Amniotic epithelial cell (primary cell): ENCODE results near the gene ARHGAP31.
"Not testable (repeated sequence)": the region's sequence is repeated elsewhere in the genome, so short reads cannot be mapped to it uniquely, and the experiment has no call there.

Source experiments
- DNase-seq: peaks from one replicate; pipeline ENCODE4 v3.0.0-alpha.2; 2010; ENCODE audit warnings: low read depth

The ARHGAP31 gene

DNA sequence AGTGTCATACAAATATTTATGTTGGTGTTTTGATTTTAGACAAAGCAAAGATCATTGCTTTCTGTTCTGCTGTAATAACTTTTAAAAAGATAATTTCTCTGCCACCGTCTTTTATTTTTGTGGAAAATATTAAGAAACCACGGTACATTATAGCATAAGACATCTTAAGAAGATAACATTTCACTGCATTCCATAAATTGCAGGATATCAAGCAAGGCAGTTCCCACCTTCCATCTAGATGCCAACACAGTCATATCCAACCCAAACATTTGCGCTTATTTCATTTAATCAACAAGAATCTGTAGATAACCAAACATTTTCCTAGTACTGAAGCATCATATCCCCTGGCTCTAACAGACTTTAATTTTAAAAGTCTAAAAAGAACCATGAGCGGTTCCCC is 25.1 kb downstream of the ARHGAP31 start:
- DNase-seq, result peak; percentile 84

DNA sequence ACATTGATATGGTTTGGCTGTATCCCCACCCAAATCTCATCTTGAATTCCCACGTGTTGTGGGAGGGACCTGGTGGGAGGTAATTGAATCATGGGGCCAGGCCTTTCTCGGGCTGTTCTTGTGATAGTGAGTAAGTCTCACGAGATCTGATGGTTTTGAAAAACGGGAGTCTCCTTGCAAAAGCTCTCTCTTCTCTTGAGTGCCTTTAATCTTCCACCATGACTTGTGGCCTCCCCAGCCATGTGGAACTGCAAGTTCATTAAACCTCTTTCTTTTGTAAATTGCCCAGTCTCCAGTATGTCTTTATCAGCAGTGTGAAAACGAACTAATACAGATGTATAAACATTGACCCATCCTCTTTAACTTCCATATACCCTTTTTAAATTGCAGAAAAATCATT is 26.6 kb downstream of the ARHGAP31 start:
- not testable (repeated sequence) for DNase-seq

DNA sequence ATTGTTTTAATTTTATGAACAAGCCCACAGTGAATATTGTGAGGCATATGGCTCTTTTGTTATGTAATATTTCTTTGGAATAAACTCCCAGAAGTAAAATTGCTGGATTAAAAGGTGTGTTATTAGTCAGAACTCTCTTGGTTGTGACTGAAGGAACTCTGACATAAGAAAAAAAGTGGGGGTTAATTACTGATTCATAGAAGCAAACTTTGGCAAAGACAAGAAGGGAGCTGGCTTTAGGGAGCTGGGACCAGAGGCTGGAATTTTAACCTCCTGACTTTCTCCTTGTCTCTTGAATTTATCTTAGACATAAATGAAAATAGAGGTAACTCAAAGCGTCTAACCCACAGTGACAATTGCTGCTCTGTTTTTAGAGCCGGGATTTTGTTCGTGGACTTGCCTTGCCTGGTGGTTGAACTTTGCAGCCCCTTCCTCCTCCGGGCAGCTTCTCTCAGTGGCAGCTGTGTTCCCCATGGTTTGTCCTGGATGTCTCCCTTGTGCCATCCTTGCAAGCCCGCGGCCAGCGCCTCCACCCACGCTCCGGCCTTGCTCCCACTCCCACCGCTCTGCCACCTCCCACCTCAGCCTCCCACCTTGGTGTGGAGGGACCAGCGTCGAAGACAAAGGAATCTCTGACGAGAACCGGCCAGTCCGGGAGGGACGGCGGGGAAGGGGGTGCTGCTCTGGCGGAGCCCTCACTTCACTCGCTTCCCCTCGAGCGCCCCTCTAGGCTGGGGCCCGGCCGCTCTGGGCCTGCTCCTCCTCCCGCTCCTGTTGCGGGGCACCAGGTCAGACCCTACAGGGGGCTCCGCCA is 28.0 kb downstream of the ARHGAP31 start:
- no peak for DNase-seq

DNA sequence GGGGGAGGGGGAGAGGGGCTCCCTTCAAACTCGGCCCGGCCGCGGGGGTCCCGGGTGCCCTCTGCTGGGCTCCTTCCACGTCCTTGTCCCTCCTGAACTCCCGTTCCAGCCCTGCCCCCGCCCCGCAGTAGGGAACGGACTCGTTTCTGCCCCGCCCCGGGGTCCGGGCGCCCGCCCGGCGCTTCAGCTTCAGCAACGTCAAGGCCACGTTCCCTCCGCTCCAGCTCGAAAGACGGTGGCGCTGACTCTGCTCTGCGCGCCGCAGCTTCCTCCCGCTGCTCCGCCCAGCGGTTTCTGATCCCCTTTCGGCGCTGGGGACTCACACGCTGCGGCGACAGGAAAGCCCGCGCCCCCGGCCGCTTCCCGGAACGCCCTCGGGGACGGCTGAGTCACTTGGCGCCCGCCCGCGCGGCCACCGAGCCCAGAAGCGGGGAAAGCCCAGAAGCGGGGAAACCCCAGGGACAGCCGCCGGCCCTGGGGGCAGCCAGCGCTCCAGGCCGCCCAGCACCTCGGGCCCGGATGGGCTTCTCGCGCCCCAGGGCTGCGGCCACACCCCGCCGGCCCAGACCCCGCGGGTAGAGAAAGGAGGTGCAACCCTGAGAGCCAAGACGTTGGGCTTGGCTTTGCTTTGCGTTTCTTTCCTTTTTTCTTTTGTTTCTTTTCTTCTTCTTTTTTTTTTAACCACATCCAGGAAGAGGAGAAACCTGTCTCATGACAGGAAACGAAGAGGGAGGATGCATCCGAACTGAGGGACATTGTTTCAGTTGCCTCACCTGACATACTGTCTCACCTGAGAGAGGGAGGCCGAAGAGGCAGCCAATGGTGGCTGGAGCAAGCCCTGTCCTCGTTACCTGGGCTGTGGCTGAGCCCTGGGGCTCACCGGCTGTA is 28.9 kb downstream of the ARHGAP31 start:
- DNase-seq, result peak; percentile 72

DNA sequence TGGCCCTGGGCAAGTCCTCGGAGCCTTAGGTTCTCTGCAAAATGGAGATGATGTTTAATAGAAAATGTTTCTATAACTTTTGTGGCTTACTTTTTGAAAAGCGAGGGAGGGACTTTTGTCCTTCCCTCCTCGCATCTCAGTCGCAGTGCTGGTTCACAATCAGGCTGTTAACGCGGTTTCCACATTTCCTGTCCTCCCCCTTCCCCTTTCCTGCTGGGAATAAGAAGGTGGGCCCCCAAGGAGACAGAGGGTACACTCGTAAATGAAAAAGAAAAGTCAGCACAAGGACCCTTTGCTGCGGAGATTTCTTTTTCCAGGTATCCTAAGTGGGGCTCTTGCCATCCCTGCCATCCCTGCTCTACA is 29.5 kb downstream of the ARHGAP31 start:
- DNase-seq, result no peak

DNA sequence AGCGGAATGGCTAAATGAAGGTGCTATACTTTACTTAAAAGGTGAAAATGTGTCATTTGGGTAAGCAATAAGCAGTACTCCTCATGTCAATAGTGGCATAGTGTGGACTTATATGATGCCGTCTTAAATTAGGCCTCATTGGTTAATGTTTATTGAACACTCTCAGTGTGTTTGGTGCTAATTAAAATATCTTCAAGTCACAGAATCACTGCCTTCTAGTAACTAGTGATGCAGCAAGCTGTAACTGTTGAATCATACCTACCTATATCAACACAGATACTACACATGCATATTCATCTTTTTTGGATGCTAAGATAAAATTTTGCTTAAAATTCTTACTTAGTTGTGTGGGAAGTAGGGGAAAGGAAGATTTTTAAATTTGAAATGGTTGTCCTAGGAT is 30.7 kb downstream of the ARHGAP31 start:
- no peak for DNase-seq

DNA sequence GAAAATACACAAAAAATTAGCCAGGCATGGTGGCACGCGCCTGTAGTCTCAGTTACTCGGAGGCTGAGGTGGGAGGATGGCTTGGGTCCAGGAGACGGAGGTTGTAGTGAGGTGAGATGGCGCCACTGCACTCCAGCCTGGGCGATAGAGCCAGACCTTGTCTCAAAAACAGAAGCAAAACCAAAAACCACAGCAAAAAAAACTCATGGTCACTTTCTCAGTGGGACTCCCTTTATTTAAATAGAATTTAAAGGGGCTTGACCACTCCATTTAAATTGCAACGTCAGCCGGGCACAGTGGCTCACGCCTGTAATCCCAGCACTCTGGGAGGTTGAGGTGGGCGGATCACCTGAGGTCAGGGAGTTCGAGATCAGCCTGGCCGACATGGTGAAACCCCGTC is 32.8 kb downstream of the ARHGAP31 start:
- no peak for DNase-seq

DNA sequence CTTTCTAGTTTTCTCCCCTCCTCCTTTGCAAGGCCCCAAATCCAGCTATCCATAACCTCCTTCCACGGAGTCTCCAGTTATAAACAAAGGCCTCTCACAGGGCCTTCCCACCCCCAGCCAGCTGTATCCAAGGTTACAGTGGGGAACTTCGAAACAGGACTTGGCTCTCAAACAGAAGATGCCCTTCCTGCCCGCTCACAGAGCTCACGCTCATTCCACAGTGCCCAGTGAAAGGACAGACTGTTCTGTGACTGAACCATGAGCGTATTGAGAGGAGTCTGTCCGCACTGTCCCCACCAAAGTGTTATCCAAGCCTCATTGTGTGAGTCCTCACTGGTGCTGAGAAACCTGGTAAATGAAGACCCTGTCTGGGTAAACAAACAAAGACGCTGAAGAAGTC is 35.4 kb downstream of the ARHGAP31 start:
- peak; percentile 44 for DNase-seq

DNA sequence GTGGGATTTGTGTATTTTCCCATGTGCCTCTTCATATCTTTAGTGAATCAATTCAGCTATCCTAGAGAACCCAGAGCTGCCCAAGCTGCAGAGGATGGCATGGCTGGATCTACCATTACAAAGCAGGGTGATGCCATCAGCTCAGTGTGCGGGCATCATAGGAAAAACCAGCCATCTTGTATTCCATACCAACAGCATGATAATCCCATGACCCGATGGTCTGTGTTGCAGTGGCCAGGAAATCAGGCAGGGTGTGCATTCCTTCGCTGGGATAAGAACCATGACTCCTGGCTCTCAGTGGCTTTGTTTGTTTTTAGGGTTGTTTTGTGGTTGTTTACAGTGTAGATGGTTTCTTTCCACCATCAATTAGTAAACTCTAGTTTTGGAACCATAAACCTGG is 36.0 kb downstream of the ARHGAP31 start:
- no peak for DNase-seq

DNA sequence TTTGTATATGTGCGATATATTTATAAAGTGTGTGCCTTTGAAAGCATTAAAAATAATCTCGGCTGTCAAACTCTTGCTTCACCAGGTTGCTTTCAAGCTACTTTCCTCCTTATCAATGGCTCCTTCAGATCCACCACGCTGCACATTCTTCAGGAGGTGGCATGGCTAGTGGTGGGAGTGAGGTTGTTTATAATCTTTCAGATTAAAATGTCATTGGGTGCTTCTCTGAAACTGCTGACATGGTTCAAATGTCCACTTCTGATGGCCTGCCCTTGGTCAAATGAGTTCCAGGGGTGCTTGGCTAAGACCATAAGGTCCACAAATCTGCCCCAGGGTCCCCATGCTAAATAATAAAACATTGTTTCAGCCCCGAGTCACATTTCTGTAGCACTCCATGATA is 36.7 kb downstream of the ARHGAP31 start:
- no peak for DNase-seq

DNA sequence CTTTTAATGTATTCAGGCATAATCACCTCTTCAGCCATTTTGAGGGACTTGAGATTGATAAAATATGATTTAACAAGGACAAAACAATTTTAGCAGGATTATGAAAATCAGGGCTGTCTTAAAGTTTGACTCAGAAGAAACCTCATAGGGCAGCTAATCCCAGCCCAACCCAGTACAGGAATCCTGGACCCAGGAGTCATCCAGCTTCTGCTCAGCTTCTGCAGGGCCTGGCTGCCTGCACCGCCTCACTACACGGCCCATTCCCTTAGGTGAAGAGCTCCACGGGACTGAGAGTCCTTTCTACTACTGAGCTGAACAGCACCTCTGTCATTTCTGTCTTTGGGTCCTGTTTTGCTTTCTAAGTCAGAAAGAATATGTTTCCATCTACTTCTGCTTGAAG is 37.5 kb downstream of the ARHGAP31 start:
- DNase-seq, result peak; percentile 73

DNA sequence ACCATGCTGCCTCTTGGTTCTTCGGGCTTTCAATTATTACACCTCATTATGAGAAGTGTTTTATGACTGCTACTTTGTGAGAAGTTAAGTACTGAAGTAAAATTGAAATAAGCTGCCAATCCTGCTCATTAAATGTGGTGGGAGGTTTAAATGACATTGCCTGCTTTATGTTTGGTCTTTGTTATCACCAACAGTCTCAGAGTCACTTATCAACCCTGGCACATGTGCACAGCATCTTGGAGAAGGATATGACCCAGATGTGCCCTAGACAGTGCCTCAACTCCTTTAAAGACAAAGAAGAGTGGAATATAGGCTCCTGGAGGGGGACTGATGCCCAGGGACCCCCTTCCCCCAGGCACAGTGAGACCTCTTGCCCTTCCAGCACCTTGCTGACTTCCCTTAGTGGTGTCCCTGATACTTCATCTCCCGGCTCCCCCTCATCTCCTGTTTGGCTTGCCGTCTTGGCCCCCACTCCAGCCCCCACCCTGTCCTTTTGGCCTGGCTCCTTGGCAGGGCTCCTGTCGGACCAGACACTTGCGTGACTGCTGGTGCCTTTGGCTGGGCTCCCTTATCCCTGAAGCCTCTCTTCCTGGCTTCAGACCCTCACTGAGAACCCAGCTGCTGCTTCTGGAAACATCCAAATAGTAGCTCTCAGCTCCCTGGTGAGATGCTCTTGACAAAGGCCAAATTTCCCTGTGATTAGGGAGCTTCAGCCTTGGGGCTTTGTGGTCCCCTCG is 39.8 kb downstream of the ARHGAP31 start:
- no peak for DNase-seq

DNA sequence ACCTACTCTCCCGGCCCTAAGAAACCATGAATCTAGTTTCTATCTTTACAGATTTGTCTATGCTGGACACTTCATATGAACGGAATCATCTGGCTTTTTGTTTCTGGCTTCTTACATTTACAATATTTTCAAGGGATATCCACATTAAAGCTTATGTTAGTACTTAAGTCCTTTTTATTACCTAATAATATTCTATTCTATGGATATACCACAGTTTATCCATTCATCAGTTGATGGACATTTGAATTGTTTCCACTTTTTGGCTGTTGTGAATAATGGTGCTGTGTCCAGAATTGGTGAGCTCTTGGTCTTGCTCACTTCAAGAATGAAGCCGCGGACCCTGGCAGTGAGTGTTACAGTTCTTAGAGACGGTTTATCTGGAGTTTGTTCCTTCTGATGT is 42.6 kb downstream of the ARHGAP31 start:
- DNase-seq, result no peak

DNA sequence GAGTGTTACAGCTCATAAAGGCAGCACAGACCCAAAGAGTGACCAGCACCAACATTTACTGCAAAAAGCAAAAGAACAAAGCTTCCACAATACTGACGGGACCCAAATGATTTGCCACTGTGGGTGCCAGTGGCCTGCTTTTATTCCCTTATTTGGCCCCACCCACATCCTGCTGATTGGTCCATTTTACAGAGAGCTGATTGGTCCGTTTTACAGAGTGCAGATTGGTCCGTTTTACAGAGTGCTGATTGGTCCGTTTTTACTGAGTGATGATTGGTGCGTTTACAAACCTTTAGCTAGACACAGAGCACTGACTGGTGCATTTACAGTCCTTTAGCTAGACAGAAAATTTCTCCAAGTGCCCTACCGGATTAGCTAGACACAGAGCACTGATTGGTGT is 43.2 kb downstream of the ARHGAP31 start:
- DNase-seq, result not testable (repeated sequence)

DNA sequence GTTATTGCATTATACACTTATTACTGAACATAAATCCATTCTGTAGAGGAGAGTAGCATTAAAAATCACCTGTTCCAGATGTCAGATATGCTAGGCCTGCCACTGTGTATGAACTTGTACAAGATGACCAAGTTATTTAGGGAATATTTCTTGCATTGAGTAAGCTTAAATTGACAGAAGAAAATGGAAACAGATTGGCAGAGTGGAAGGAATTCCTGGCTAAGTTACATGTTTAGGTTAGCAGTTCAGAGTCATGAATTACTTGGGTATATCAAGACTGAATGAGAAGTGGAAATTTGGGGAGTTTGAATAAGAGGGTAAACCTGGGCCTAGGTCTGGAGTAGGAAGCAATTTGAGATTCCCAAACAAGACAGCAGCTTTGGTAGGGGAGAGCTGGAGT is 44.6 kb downstream of the ARHGAP31 start:
- no peak for DNase-seq

DNA sequence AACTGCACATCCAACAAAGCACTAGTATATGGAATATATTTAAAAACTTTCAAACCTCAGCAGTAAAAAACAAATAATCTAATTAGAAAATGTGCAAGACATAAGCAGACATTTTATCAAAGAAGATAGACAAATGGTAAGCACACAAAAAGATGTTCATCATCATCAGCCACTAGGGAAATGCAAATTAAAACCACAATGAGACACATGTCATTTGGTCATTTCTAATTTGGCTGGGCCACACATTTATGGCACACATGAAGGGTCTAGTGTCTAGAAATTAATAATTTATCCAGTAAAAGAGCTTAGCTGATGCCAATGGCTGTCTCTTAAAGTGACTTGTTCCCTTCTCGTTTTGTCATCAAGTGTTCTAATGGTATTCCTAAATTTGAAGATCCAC is 45.8 kb downstream of the ARHGAP31 start:
- no peak for DNase-seq

DNA sequence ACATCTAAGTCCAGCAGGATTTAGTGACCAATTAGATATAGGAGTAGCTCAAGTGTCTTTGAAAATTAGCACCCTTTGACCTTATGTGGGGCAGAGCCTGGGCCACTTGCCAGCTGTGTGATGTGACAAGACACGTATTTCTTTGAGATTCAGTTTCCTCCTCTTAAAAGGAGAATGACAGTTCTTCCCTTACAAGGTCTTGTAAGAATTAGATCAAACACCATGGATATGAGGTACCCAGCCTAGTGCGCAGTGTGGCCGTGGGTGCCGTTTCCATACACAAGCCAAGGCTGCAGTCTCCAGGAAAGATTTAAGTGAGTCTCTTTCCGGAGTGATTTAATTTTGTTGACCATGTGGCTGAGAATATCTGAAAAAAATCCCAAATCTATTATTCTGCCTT is 46.3 kb downstream of the ARHGAP31 start:
- DNase-seq, result no peak

DNA sequence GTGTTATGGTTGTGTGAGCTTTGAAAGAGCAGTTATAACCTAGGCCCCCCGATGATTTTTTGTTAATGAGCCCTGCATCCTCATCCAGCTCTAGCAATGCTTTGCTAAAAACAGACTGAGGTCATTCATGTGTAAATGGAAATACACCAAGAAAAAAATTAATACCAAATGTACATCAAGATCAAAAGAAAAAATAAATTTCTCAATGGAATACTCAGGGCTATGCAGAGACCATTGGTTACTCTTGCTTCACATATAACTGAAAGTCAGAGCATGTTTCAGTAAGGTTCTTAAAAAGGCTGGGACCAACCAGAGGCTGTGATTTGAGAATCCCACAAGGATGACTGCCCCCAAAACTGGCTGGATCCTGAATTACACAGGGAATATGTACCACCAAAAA is 48.0 kb downstream of the ARHGAP31 start:
- DNase-seq, result no peak

DNA sequence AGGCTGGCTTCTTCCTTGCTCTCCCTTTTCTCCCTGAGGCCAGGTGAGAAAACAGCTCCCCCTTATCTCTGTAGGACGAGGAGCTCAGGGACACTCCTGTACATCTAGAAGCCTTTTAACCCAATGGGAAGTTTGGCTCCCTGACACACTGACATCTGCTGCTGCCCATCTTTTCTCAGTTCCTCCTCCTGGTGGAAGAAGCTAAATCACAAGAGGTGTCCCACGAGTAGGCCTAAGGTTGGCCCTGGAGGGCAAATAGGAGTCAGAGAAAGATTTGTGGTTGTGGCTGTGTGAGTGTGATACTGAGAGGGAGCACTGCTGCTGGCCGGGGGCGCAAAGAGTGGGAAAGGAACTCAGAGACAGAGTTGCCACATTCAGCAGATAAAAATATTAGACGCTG is 49.5 kb downstream of the ARHGAP31 start:
- DNase-seq, result no peak

DNA sequence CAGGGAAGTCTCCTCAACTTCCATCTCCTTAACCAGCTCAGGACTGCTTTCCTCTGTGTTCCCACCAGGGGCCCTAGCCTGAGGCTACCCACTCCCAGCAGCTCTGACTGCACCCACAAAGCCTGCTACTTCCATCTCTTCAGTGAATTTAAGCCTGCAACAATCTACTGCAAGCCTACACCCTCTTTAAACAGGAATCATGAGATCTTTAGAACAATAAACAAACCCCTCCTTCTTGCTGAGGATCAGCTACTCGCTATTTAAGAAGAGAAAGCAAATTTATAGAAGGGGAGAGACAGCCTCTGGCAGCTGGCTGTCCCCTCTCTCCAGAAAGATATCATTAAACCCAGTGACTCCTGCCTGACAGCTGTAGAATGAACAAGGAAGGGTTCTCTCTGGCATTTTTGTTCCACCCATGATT is 51.9 kb downstream of the ARHGAP31 start:
- DNase-seq, result no peak

DNA sequence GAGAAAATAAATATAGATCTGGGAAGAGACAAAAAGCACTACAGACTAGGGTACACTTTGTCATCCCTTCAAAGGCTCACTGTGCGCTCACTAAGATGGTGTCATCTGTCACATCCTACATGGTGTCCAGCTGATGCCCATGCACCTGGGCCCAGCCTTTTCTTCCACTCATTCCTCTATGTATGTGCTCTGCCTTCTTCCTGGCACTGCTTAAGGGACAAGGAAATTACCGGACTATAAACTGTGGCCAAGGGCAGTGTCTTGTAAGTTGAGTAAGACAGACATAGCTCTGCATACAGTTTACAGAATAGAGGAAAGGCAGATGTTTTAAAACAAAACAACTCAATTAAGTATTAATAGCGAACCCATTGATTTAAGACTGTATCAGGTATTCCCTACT is 52.9 kb downstream of the ARHGAP31 start:
- no peak for DNase-seq

DNA sequence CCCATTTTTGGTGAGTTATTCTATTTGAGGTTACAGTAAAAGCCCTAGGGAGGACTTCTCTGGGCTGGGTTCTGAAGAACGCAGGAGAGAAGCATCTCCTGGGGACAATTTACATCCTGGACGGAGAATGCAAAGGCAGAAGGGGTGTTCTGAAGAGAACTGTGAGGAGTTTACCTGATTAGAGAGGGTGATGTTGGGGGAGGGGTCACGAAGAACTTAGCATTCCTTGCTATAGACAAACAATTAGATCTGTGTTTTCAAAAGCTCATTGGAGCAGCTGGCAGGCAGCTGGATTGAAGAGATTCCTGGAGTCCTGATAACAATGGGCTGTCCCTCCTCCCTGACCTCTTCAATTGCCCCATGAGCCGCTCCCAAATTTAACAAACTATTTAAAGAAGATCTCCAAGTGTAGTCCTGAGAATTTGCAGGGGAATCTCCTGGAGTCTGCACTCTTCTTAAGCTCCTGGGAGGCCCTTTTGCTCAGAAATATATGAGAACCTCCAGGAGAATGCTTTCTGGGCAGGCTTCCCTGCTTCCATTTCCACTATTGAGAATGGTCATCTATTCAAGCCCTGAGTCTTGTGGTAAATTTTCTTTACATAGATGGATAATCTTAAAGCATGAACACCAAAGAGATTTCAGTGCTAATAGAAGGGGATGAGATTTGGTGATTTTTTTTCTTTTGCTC is 55.3 kb downstream of the ARHGAP31 start:
- no peak for DNase-seq
